ENCODE measurements around the gene CSMD2.

CSMD2 gene

GRCh38 chr1:34153246-34153645 is 11.8 kb downstream of the CSMD2 start:
- H3K27ac ChIP-seq (ENCODE audit: low read depth, low read length): no peak overlapping the region
- H3K27me3 ChIP-seq (ENCODE audit: insufficient read depth, low read length, poor library complexity): no peaks in the 10 kb centered on the region
- H4K5ac ChIP-seq (ENCODE audit: low read length): no peak overlapping the region
- peaks cover 6% of the 10 kb centered on the region for H3K4me1 ChIP-seq (ENCODE audit: control insufficient read depth, low read depth, low read length)
- H3K79me1 ChIP-seq (ENCODE audit: low read length): peaks cover 9% of the 10 kb centered on the region
- H2BK15ac ChIP-seq (replicated peaks; ENCODE audit: low read depth): no peak overlapping the region
- H2AK5ac ChIP-seq (ENCODE audit: low read length): no peak overlapping the region
- no peak overlapping the region for H2BK5ac ChIP-seq (ENCODE audit: low read length)
- no CpG with 5 or more reads among the region's 4 CpGs for WGBS (ENCODE audit: extremely low coverage, insufficient coverage, low lambda C conversion rate)
- no peak overlapping the region for H3K23ac ChIP-seq (ENCODE audit: low read length)
- H3K56ac ChIP-seq (ENCODE audit: low read length): no peak overlapping the region
- no peak overlapping the region for H4K8ac ChIP-seq (ENCODE audit: low read depth, low read length)
- H3K79me2 ChIP-seq (ENCODE audit: control insufficient read depth, insufficient read depth, low read length): peaks cover 10% of the 10 kb centered on the region
- no peak overlapping the region for H3K4me3 ChIP-seq (ENCODE audit: low read length)
- H3K9ac ChIP-seq (ENCODE audit: low read length): no peak overlapping the region
- H3K18ac ChIP-seq (ENCODE audit: low read length): no peak overlapping the region
- H2BK120ac ChIP-seq (ENCODE audit: low read depth, low read length): no peak overlapping the region
- no peak for DNase-seq
- H3K4me2 ChIP-seq (ENCODE audit: low read length): no peak overlapping the region
- no peaks in the 10 kb centered on the region for H3K36me3 ChIP-seq (ENCODE audit: control insufficient read depth, insufficient read depth, low read length)
- no peak overlapping the region for H3K4ac ChIP-seq (ENCODE audit: low read depth, low read length)

- Histone ChIP-seq H3K79me1 (ENCODE audit: low read length) (peaks cover 12% of the 10 kb centered on the region), H3K4me3 (ENCODE audit: low read length) (no peak overlapping the region), H2AK5ac (ENCODE audit: low read length) (no peak overlapping the region), H2BK15ac (replicated peaks; ENCODE audit: low read depth) (no peak overlapping the region), H2BK120ac (ENCODE audit: low read depth, low read length) (no peak overlapping the region), H3K4me1 (ENCODE audit: control insufficient read depth, low read depth, low read length) (peaks cover 9% of the 10 kb centered on the region), H3K4me2 (ENCODE audit: low read length) (no peak overlapping the region), H3K9ac (ENCODE audit: low read length) (no peak overlapping the region), H2BK5ac (ENCODE audit: low read length) (no peak overlapping the region), H3K18ac (ENCODE audit: low read length) (no peak overlapping the region), H3K56ac (ENCODE audit: low read length) (no peak overlapping the region), H3K27ac (ENCODE audit: low read depth, low read length) (no peak overlapping the region), H3K4ac (ENCODE audit: low read depth, low read length) (no peak overlapping the region), H3K27me3 (ENCODE audit: insufficient read depth, low read length, poor library complexity) (no peaks in the 10 kb centered on the region), H3K36me3 (ENCODE audit: control insufficient read depth, insufficient read depth, low read length) (no peaks in the 10 kb centered on the region), H3K23ac (ENCODE audit: low read length) (no peak overlapping the region), H4K5ac (ENCODE audit: low read length) (no peak overlapping the region), H4K8ac (ENCODE audit: low read depth, low read length) (no peak overlapping the region), H3K79me2 (ENCODE audit: control insufficient read depth, insufficient read depth, low read length) (peaks cover 5% of the 10 kb centered on the region)
- peak; percentile 89 for DNase-seq
- no CpG with 5 or more reads among the region's 3 CpGs for WGBS (ENCODE audit: extremely low coverage, insufficient coverage, low lambda C conversion rate)
Measured at GRCh38 chr1:34149501-34149900, 15.5 kb downstream of the CSMD2 start.

- Histone ChIP-seq H3K79me1 (ENCODE audit: low read length) (peaks cover 9% of the 10 kb centered on the region), H3K23ac (ENCODE audit: low read length) (no peak overlapping the region), H2BK5ac (ENCODE audit: low read length) (no peak overlapping the region), H3K18ac (ENCODE audit: low read length) (no peak overlapping the region), H3K79me2 (ENCODE audit: control insufficient read depth, insufficient read depth, low read length) (peaks cover 2% of the 10 kb centered on the region), H2BK15ac (replicated peaks; ENCODE audit: low read depth) (no peak overlapping the region), H2BK120ac (ENCODE audit: low read depth, low read length) (no peak overlapping the region), H3K36me3 (ENCODE audit: control insufficient read depth, insufficient read depth, low read length) (no peaks in the 10 kb centered on the region), H4K5ac (ENCODE audit: low read length) (no peak overlapping the region), H3K4me1 (ENCODE audit: control insufficient read depth, low read depth, low read length) (peaks cover 9% of the 10 kb centered on the region), H4K8ac (ENCODE audit: low read depth, low read length) (no peak overlapping the region), H3K56ac (ENCODE audit: low read length) (no peak overlapping the region), H3K27ac (ENCODE audit: low read depth, low read length) (no peak overlapping the region), H3K4ac (ENCODE audit: low read depth, low read length) (no peak overlapping the region), H3K27me3 (ENCODE audit: insufficient read depth, low read length, poor library complexity) (no peaks in the 10 kb centered on the region), H3K4me2 (ENCODE audit: low read length) (no peak overlapping the region), H3K4me3 (ENCODE audit: low read length) (no peak overlapping the region), H3K9ac (ENCODE audit: low read length) (no peak overlapping the region), H2AK5ac (ENCODE audit: low read length) (no peak overlapping the region)
- WGBS (ENCODE audit: extremely low coverage, insufficient coverage, low lambda C conversion rate): no CpG with 5 or more reads among the region's 4 CpGs
- DNase-seq: peak; percentile 35
Measured at GRCh38 chr1:34147301-34147700, 17.7 kb downstream of the CSMD2 start.

GRCh38 chr1:34144766-34145165 is 20.3 kb downstream of the CSMD2 start:
- Histone ChIP-seq H3K4ac (ENCODE audit: low read depth, low read length) (no peak overlapping the region), H4K8ac (ENCODE audit: low read depth, low read length) (no peak overlapping the region), H3K36me3 (ENCODE audit: control insufficient read depth, insufficient read depth, low read length) (no peaks in the 10 kb centered on the region), H3K56ac (ENCODE audit: low read length) (no peak overlapping the region), H3K79me1 (ENCODE audit: low read length) (peaks cover 9% of the 10 kb centered on the region), H3K23ac (ENCODE audit: low read length) (no peak overlapping the region), H2BK15ac (replicated peaks; ENCODE audit: low read depth) (no peak overlapping the region), H3K4me3 (ENCODE audit: low read length) (no peak overlapping the region), H3K27me3 (ENCODE audit: insufficient read depth, low read length, poor library complexity) (no peaks in the 10 kb centered on the region), H3K4me2 (ENCODE audit: low read length) (no peak overlapping the region), H2BK5ac (ENCODE audit: low read length) (no peak overlapping the region), H3K27ac (ENCODE audit: low read depth, low read length) (no peak overlapping the region), H3K4me1 (ENCODE audit: control insufficient read depth, low read depth, low read length) (peaks cover 9% of the 10 kb centered on the region), H3K79me2 (ENCODE audit: control insufficient read depth, insufficient read depth, low read length) (peaks cover 2% of the 10 kb centered on the region), H2AK5ac (ENCODE audit: low read length) (no peak overlapping the region), H4K5ac (ENCODE audit: low read length) (no peak overlapping the region), H3K18ac (ENCODE audit: low read length) (no peak overlapping the region), H2BK120ac (ENCODE audit: low read depth, low read length) (no peak overlapping the region), H3K9ac (ENCODE audit: low read length) (no peak overlapping the region)
- no CpG with 5 or more reads among the region's 6 CpGs for WGBS (ENCODE audit: extremely low coverage, insufficient coverage, low lambda C conversion rate)
- no peak for DNase-seq

- Histone ChIP-seq H3K18ac (ENCODE audit: low read length) (no peak overlapping the region), H3K56ac (ENCODE audit: low read length) (no peak overlapping the region), H3K27ac (ENCODE audit: low read depth, low read length) (no peak overlapping the region), H3K36me3 (ENCODE audit: control insufficient read depth, insufficient read depth, low read length) (no peaks in the 10 kb centered on the region), H3K23ac (ENCODE audit: low read length) (no peak overlapping the region), H2BK5ac (ENCODE audit: low read length) (no peak overlapping the region), H3K4me3 (ENCODE audit: low read length) (no peak overlapping the region), H3K4ac (ENCODE audit: low read depth, low read length) (no peak overlapping the region), H3K79me2 (ENCODE audit: control insufficient read depth, insufficient read depth, low read length) (peaks cover 2% of the 10 kb centered on the region), H3K9ac (ENCODE audit: low read length) (no peak overlapping the region), H3K4me1 (ENCODE audit: control insufficient read depth, low read depth, low read length) (peaks cover 4% of the 10 kb centered on the region), H3K4me2 (ENCODE audit: low read length) (no peak overlapping the region), H4K5ac (ENCODE audit: low read length) (no peak overlapping the region), H2BK15ac (replicated peaks; ENCODE audit: low read depth) (no peak overlapping the region), H3K79me1 (ENCODE audit: low read length) (peaks cover 9% of the 10 kb centered on the region), H2AK5ac (ENCODE audit: low read length) (no peak overlapping the region), H2BK120ac (ENCODE audit: low read depth, low read length) (no peak overlapping the region), H3K27me3 (ENCODE audit: insufficient read depth, low read length, poor library complexity) (no peaks in the 10 kb centered on the region), H4K8ac (ENCODE audit: low read depth, low read length) (no peak overlapping the region)
- DNase-seq: no peak
- WGBS (ENCODE audit: extremely low coverage, insufficient coverage, low lambda C conversion rate): no CpG with 5 or more reads among the region's 2 CpGs
Measured at GRCh38 chr1:34143975-34144374, 21.1 kb downstream of the CSMD2 start.

- Histone ChIP-seq H2AK5ac (ENCODE audit: low read length) (no peak overlapping the region), H3K9ac (ENCODE audit: low read length) (no peak overlapping the region), H2BK5ac (ENCODE audit: low read length) (no peak overlapping the region), H3K23ac (ENCODE audit: low read length) (no peak overlapping the region), H2BK120ac (ENCODE audit: low read depth, low read length) (no peak overlapping the region), H3K4me3 (ENCODE audit: low read length) (no peak overlapping the region), H3K27me3 (ENCODE audit: insufficient read depth, low read length, poor library complexity) (no peaks in the 10 kb centered on the region), H3K79me1 (ENCODE audit: low read length) (peaks cover 2% of the 10 kb centered on the region), H3K56ac (ENCODE audit: low read length) (no peak overlapping the region), H3K36me3 (ENCODE audit: control insufficient read depth, insufficient read depth, low read length) (no peaks in the 10 kb centered on the region), H4K8ac (ENCODE audit: low read depth, low read length) (no peak overlapping the region), H3K4me2 (ENCODE audit: low read length) (no peak overlapping the region), H3K4me1 (ENCODE audit: control insufficient read depth, low read depth, low read length) (no peaks in the 10 kb centered on the region), H2BK15ac (replicated peaks; ENCODE audit: low read depth) (no peak overlapping the region), H3K4ac (ENCODE audit: low read depth, low read length) (no peak overlapping the region), H4K5ac (ENCODE audit: low read length) (no peak overlapping the region), H3K79me2 (ENCODE audit: control insufficient read depth, insufficient read depth, low read length) (peaks cover 1% of the 10 kb centered on the region), H3K27ac (ENCODE audit: low read depth, low read length) (no peak overlapping the region), H3K18ac (ENCODE audit: low read length) (no peak overlapping the region)
- DNase-seq: peak; percentile 14
- no CpG with 5 or more reads among the region's 7 CpGs for WGBS (ENCODE audit: extremely low coverage, insufficient coverage, low lambda C conversion rate)
Measured at GRCh38 chr1:34140011-34140676, 24.9 kb downstream of the CSMD2 start.

All from mesendoderm (in vitro differentiated cells).